Activated T-helper 1 cell treated with anti-CD3 and anti-CD28 coated beads, Interleukin-2, amount 50 U/mL, for 16 hours (primary cell): ENCODE measurements around the gene ZPR1.
"Not testable (repeated sequence)": the region's sequence is repeated elsewhere in the genome, so short reads cannot be mapped to it uniquely, and the experiment has no call there.

Experiments used
- DNase-seq, 2 donors: peaks; one replicate each; pipeline ENCODE4 v3.0.0-alpha.2; 2020; ENCODE audit warnings: low read depth in 1 of 2, low spot score in 1 of 2

The ZPR1 gene

GRCh38 chr11:116787786-116788486 lies at the start of gene ZPR1:
Gene ZPR1 (minus strand): TSS chr11:116788023. CDS start chr11:116787990, 33 bp downstream.
- peak; percentile 74 to 80 for DNase-seq

- no peak for DNase-seq
These were observed 48.8 kb upstream of the ZPR1 start for GRCh38 chr11:116836632-116836991.

- peak; percentile 52 to 68 for DNase-seq
These were observed 48.2 kb upstream of the ZPR1 start for GRCh38 chr11:116835791-116836631.

GRCh38 chr11:116835042-116835772 lies 47.4 kb upstream of the ZPR1 start:
- no peak for DNase-seq

GRCh38 chr11:116834535-116835041 lies 46.8 kb upstream of the ZPR1 start:
- DNase-seq: not testable (repeated sequence)

- no peak for DNase-seq
These were observed 46.2 kb upstream of the ZPR1 start for GRCh38 chr11:116833816-116834534.

- no peak for DNase-seq
These were observed 45.6 kb upstream of the ZPR1 start for GRCh38 chr11:116833491-116833815.

- no peak for DNase-seq
These were observed 44.8 kb upstream of the ZPR1 start for GRCh38 chr11:116832350-116833290.

- DNase-seq: no peak
These were observed 44.0 kb upstream of the ZPR1 start for GRCh38 chr11:116831790-116832349.

- DNase-seq: no peak
These were observed 42.5 kb upstream of the ZPR1 start for GRCh38 chr11:116830184-116830912.

GRCh38 chr11:116829525-116830183 lies 41.8 kb upstream of the ZPR1 start, which contains the start of gene APOC3:
Gene APOC3 (plus strand): TSS chr11:116829907. CDS start chr11:116830583, 676 bp downstream.
- DNase-seq: no peak

- DNase-seq: no peak
These were observed 41.1 kb upstream of the ZPR1 start for GRCh38 chr11:116828632-116829524.

GRCh38 chr11:116827461-116827860 lies 39.6 kb upstream of the ZPR1 start:
- DNase-seq: no peak

- DNase-seq: no peak
These were observed 39.1 kb upstream of the ZPR1 start for GRCh38 chr11:116826751-116827431.

GRCh38 chr11:116825854-116826750 lies 38.3 kb upstream of the ZPR1 start:
- DNase-seq: no peak

- no peak for DNase-seq
These were observed 37.6 kb upstream of the ZPR1 start for GRCh38 chr11:116825434-116825833.
